HUES64 (cell line): ENCODE results near the gene CYB5R3.

ENCODE experiments used
- H3K27ac ChIP-seq: 2 replicates; pipeline ENCODE4 v1.7.0; 2013; ENCODE audit warnings: low read depth, low read length, inconsistent platforms
- H3K27me3 ChIP-seq: 2 replicates; pipeline ENCODE4 v1.6.1; 2013; ENCODE audit warnings: mild to moderate bottlenecking, low read length; ENCODE audit not compliant: insufficient read depth
- H3K36me3 ChIP-seq: 2 replicates; pipeline ENCODE4 v1.6.1; 2013; ENCODE audit warnings: mild to moderate bottlenecking, low read length; ENCODE audit not compliant: insufficient read depth
- H3K4me1 ChIP-seq: 2 replicates; pipeline ENCODE4 v1.6.1; 2013; ENCODE audit warnings: mild to moderate bottlenecking, low read length, moderate library complexity; ENCODE audit not compliant: insufficient read depth
- H3K4me3 ChIP-seq: 2 replicates; pipeline ENCODE4 v1.5.1; 2013; ENCODE audit warnings: mild to moderate bottlenecking, low read length, moderate library complexity
- H3K9ac ChIP-seq: 2 replicates; pipeline ENCODE4 v1.6.1; 2013; ENCODE audit warnings: mild to moderate bottlenecking, low read depth, low read length
- H3K9me3 ChIP-seq: 2 replicates; pipeline ENCODE4 v1.6.1; 2013; ENCODE audit warnings: low read depth, low read length; ENCODE audit not compliant: insufficient read depth
- WGBS: fragments of 150-250, 120-280 bp; methylation state at CpG from one replicate; pipeline ENCODE4 v1.1.7; 2013; ENCODE audit warnings: missing lambda C conversion rate; 5-methylcytosine and 5-hydroxymethylcytosine counted together

The CYB5R3 gene

DNA sequence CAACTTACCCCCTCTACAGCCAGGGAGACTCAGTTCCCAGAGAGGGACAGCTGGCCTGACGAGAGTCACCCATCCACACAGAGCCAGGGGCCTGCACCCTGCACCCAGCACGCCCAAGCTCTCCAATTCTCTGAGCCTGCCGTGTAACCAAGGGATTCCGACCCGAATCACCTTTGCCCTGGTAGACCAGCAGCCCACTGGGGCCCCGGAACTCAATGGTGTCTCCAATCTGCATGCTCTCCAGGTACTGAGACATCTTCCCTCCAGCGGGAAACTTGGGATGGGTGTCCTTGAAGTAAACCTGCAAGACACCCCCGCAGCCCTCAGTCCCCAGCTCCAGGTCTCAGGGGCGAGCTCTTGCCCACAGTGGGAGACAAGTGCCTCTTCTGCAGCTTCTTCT lies 21.2 kb downstream of the CYB5R3 start:
- Histone ChIP-seq H3K36me3 (peaks cover 65% of the 10 kb centered on the region), H3K27me3 (no peaks in the 10 kb centered on the region), H3K27ac (no peak overlapping the region), H3K4me1 (no peaks in the 10 kb centered on the region), H3K4me3 (no peak overlapping the region), H3K9ac (no peak overlapping the region), H3K9me3 (no peaks in the 10 kb centered on the region)
- 93% methylated on average over 9 of the region's 9 CpGs for WGBS

DNA sequence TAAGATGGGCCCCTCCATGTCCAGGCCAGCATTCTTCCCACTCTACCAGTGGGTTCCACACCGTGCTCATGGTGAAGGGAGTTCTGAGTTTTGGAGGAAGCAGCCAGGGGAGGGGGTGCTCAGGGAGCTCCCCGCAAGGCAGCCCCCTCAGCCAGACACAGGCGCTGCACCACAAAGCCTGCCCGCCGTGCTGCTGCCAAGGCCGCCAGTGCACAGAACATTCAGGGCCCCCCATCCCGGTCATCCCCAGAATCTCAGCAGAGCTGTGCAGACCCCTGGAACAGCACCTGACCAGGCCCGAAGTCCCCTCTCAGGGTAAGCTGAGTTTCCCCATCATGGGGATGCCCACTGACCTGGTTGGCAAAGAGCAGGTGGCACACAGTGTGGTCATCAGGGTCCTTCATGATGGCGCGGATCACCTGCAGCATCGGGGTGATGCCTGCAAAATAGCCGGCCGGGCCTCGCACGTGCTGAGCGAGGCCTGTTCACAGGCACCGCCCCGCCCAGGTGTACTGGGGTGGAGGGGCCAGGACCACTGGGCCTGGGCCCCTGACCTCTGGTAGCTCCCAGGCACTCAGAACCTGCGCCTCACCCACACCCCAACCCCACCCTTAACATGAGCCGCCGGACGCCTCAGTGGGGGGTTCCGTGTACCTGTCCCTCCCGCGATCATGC lies 22.1 kb downstream of the CYB5R3 start:
- H3K36me3 ChIP-seq = peaks cover 70% of the 10 kb centered on the region
- H3K9me3 ChIP-seq = no peaks in the 10 kb centered on the region
- no peaks in the 10 kb centered on the region for H3K27me3 ChIP-seq

DNA sequence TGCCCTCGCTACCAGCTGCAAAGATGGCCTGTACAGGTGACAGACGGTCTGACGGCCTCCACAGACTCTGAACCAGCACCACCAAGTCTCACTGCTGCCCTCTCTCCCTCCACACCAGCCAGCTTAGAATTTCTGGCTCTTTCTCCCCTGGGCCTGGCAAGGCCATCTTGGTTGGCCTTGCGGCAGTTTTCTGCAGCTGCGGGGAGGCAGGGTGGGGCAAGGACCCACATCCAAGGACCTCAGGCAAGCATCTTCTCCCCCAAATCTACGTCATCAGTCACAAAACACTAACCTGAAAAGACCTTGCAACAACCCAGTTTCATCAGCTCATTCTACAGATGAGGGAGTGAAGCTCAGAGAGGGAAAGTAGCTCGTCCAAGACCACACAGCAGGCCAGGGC lies 22.8 kb downstream of the CYB5R3 start:
- H3K27ac ChIP-seq = no peak overlapping the region
- H3K9me3 ChIP-seq = no peaks in the 10 kb centered on the region
- peaks cover 66% of the 10 kb centered on the region for H3K36me3 ChIP-seq
- no peaks in the 10 kb centered on the region for H3K27me3 ChIP-seq
- H3K4me3 ChIP-seq = no peak overlapping the region
- 94% methylated on average over 7 of the region's 7 CpGs for WGBS
- H3K9ac ChIP-seq = no peak overlapping the region
- H3K4me1 ChIP-seq = no peaks in the 10 kb centered on the region

More for the DNA sequence above, 22.1 kb downstream of the CYB5R3 start:
- no peak overlapping the region for H3K4me3 ChIP-seq
- WGBS = 95% methylated on average over 25 of the region's 25 CpGs
- H3K4me1 ChIP-seq = no peaks in the 10 kb centered on the region
- no peak overlapping the region for H3K27ac ChIP-seq
- H3K9ac ChIP-seq = no peak overlapping the region

DNA sequence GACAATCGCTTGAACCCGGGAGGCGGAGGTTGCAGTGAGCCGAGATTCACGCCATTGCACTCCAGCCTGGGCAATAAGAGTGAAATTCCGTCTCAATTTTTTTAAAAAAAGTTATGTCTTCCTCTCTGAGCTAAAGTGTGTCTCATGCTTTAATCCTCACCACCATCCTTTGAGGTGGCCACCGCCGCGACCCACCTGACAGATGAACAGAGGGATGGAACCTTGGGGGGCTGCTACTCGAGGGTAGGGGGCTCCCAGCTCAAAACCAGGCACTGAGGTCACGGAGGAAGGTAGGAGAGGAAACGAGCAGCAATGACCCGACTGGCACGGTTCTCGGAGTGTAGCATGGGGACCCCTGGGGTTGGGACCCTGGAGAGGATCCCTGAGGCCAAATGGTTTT lies 23.8 kb downstream of the CYB5R3 start:
- Histone ChIP-seq H3K4me3 (no peak overlapping the region), H3K4me1 (no peaks in the 10 kb centered on the region), H3K27me3 (no peaks in the 10 kb centered on the region), H3K27ac (no peak overlapping the region), H3K9me3 (no peaks in the 10 kb centered on the region), H3K36me3 (peaks cover 59% of the 10 kb centered on the region), H3K9ac (no peak overlapping the region)
- WGBS = 93% methylated on average over 15 of the region's 15 CpGs

DNA sequence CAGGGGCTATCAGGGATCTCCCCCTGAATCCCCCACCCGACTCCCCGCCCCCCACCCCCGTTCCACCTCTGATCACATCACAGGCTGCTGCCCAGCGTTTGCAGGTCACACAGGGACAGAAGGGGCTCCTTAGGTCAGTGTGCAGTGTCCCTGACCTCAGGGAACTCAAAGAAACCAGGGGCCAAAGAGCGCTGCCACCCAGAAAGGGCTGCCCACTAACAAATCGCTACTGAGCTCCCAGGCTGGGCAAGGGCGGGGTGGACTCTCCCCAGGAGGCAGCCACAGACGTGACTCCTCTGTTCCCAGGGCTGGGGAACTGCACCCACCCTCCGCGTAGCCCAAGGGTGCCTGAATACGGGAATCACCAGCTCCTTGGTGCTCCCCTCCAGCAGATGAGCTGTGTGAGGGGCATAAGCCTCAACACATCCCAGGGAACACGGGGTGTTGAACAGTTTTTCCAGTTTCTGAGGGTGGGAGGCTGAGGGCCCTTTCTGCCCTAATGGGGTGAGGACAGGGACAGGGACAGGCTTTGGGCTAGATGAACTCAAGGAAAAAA lies 24.6 kb downstream of the CYB5R3 start:
- 93% methylated on average over 12 of the region's 12 CpGs for WGBS
- no peaks in the 10 kb centered on the region for H3K9me3 ChIP-seq
- H3K4me3 ChIP-seq = no peak overlapping the region
- peaks cover 55% of the 10 kb centered on the region for H3K36me3 ChIP-seq
- H3K27me3 ChIP-seq = no peaks in the 10 kb centered on the region
- H3K4me1 ChIP-seq = no peaks in the 10 kb centered on the region
- H3K9ac ChIP-seq = no peak overlapping the region
- no peak overlapping the region for H3K27ac ChIP-seq

DNA sequence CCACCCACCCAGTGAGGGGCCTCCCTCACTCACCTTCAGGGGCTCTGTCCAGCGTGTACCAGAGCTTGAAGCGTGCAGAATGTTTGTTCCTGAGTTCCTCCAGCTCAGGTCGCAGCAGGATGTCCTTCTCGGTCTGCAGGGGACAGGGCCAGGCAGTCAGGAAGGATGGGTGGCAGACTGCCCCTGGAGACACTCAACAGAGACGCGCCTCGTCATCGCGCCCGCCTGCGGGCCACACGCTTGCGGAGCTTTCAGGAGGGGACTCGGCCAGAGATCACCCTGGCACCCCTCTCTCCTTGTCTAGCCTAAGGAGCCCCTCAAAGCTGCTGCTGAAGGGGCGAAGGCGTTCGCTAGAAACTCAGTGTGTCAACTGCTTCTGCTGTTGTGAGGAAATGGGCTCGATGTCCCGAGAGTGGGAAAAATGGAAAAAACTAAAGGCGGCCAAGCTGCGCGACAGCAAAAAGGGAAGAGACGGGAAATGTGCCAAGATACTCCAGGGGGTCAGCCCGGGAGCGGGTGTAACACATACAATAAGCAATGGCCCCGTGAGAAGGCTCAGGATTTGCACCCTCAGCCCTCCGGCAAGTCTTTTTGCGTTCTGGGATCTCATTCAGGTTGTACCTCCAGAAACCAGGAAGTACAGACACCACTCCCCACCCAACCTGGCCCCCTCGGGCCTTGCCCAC lies 25.3 kb downstream of the CYB5R3 start:
- Histone ChIP-seq H3K4me1 (no peaks in the 10 kb centered on the region), H3K27me3 (no peaks in the 10 kb centered on the region), H3K4me3 (no peak overlapping the region), H3K9ac (no peak overlapping the region), H3K9me3 (no peaks in the 10 kb centered on the region), H3K36me3 (peaks cover 53% of the 10 kb centered on the region), H3K27ac (no peak overlapping the region)
- WGBS = 94% methylated on average over 29 of the region's 29 CpGs

DNA sequence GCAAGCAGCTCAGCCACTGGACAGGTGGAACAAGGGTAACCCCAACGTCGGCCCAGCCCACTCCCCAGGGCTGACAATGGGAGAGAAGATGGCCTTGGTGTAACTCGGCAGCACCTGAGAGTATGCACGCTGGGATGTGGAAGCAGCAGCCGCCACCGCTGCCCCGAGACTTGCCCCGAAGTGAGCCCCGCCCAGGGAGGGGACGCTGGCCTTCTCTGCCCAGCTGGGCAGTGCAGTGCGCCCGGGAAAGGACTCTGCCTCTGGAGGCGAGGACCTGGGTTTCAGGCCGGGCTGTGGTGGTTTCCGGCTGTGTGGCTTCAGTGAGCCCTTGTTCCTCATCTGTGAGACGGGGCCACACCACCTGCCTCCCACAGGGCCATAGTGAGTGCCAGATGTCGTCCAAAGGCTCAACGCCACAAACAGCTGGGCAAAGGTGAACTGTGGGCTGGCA lies 25.9 kb downstream of the CYB5R3 start:
- WGBS = 94% methylated on average over 18 of the region's 18 CpGs
- H3K4me1 ChIP-seq = no peaks in the 10 kb centered on the region
- no peak overlapping the region for H3K9ac ChIP-seq
- H3K36me3 ChIP-seq = peaks cover 48% of the 10 kb centered on the region
- H3K27ac ChIP-seq = no peak overlapping the region
- no peak overlapping the region for H3K4me3 ChIP-seq
- H3K9me3 ChIP-seq = no peaks in the 10 kb centered on the region
- H3K27me3 ChIP-seq = no peaks in the 10 kb centered on the region

DNA sequence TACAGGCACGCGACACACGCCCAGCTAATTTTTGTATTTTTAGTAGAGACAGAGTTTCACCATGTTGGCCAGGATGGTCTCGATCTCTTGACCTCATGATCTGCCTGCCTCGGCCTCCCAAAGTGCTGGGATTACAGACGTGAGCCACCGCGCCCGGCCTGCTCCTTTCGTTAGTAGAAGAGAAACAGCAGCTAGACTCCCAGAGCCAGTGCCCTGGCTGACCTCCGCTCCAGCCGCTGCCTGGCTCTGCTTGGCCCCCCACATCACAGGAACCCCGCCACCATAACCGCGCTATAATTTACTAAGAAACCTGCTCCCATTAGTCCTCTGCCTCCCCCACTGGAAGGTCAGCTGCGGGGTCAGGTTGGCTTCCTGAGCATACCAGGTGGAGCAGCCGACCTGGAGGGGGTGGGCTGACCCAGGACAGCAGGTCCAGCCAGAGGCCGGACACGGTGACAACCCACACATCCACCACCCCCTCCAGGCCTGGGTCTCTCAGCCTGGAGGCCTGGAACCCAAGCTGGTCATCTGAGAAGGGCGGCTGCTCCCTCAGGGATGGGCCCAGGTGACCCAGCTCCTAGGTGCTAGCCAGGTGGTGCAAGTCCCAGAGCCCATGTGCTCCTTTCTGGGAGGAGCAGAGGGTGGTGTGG lies 27.0 kb downstream of the CYB5R3 start:
- H3K36me3 ChIP-seq = peaks cover 36% of the 10 kb centered on the region
- no peak overlapping the region for H3K27ac ChIP-seq
- H3K9me3 ChIP-seq = no peaks in the 10 kb centered on the region
- no peak overlapping the region for H3K9ac ChIP-seq
- WGBS = 94% methylated on average over 20 of the region's 20 CpGs
- H3K27me3 ChIP-seq = no peaks in the 10 kb centered on the region
- no peak overlapping the region for H3K4me3 ChIP-seq
- no peaks in the 10 kb centered on the region; the same call in none of the 2 replicates for H3K4me1 ChIP-seq

DNA sequence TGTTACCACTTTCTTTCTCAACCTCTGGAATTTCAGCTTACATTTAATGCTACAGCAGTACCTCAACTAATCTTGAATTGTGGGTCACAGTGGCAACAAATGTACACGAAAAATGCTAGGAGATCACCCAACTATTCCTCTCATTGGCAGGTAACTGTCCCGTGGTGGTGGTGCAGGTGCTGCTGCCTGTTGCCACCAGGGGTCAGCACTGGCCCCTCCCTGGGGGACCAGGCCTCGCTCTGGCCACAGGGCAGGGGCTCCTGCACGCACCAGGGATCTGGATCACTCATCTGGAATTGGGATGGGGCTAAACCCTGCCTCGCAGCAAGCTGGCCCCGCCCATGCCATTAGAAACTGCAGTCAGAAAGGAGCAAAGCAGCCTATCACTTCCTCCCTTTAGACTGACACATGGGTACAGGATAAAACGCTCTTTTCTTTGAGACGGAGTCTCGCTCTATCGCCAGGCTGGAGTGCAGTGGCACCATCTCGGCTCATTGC lies 27.6 kb downstream of the CYB5R3 start:
- Histone ChIP-seq H3K9me3 (no peaks in the 10 kb centered on the region), H3K9ac (no peak overlapping the region), H3K36me3 (peaks cover 30% of the 10 kb centered on the region), H3K4me3 (no peak overlapping the region), H3K27ac (no peak overlapping the region), H3K4me1 (no peaks in the 10 kb centered on the region; the same call in none of the 2 replicates), H3K27me3 (no peaks in the 10 kb centered on the region)
- 52% methylated on average over 11 of the region's 11 CpGs for WGBS

DNA sequence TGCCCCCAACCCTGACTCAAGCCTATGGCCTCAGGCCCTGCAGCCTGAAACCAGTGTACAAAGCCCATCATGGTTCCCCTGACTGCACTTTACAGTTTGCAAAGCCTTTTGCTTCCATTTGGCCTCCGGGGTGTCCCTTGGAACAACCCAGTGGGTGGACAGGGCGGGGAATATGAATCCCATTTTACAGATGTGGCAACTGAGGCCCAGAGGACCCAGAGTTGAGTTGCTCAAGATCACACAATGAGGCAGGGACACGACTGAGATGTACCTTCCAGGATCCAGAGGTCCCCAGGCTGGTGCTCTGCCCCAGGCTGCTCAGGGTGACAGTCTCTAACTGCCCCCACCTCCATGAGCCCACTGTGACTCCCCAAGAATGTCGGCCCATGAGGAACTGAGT lies 29.1 kb downstream of the CYB5R3 start:
- Histone ChIP-seq H3K4me3 (no peak overlapping the region), H3K36me3 (peaks cover 21% of the 10 kb centered on the region), H3K9ac (no peak overlapping the region), H3K4me1 (peaks cover 4% of the 10 kb centered on the region), H3K27ac (no peak overlapping the region), H3K27me3 (no peaks in the 10 kb centered on the region), H3K9me3 (no peaks in the 10 kb centered on the region)
- 96% methylated on average over 4 of the region's 4 CpGs for whole genome bisulfite sequencing
